Gastroesophageal sphincter (tissue), 4 donors: ENCODE data around the gene ETV4. TPM values are rescaled to one million over a fixed set of nuclear protein-coding genes. Genes with fewer than 3 reads are reported as not detected.
"Not testable (repeated sequence)": the region's sequence is repeated elsewhere in the genome, so short reads cannot be mapped to it uniquely, and the experiment has no call there.

Source experiments
- ATAC-seq: fragments of 150-250 bp; one replicate; pipeline ENCODE4 v1.9.1; 2016; ENCODE audit warnings: mild to moderate bottlenecking, moderate library complexity
- H3K27ac ChIP-seq, 4 donors: fragments of 200-600 bp; sonication (generic) in 3 of 4; 1 replicate in 3 of 4; 2 replicates in 1 of 4; pipeline ENCODE4 v1.5.1; 2016 to 2019
- H3K27me3 ChIP-seq: fragments of 200-600 bp; sonication (generic); one replicate; pipeline ENCODE4 v1.5.1; 2019
- H3K36me3 ChIP-seq, 2 donors: fragments of 200-600 bp; sonication (generic); one replicate each; pipeline ENCODE4 v1.5.1; 2019; ENCODE audit warnings: control low read depth in 1 of 2
- H3K4me1 ChIP-seq, 3 donors: fragments of 200-600 bp; sonication (generic); 1 replicate in 2 of 3; 2 replicates in 1 of 3; pipeline ENCODE4 v1.5.1; 2016 to 2019; ENCODE audit warnings: control low read depth in 2 of 3
- H3K4me3 ChIP-seq, 2 donors: fragments of 200-600 bp; sonication (generic); one replicate each; pipeline ENCODE4 v1.5.1; 2019; ENCODE audit warnings: mild to moderate bottlenecking in 1 of 2, moderate library complexity in 1 of 2
- H3K9me3 ChIP-seq, 3 donors: fragments of 200-600 bp; sonication (generic); one replicate each; pipeline ENCODE4 v1.5.1; 2017 to 2019; ENCODE audit warnings: control low read depth in 2 of 3
- EP300 ChIP-seq: sonication (generic); formaldehyde crosslinking; IDR thresholded peaks from one replicate; pipeline ENCODE4 v1.6.1; 2017; ENCODE audit warnings: antibody characterized with exemption, mild to moderate bottlenecking
- POLR2A ChIP-seq, 2 donors: fragments of 450-650 bp; IDR thresholded peaks; one replicate each; pipeline ENCODE4 v1.6.1; 2017; ENCODE audit warnings: antibody characterized with exemption in 2 of 2, mild to moderate bottlenecking in 2 of 2, moderate library complexity in 1 of 2
- POLR2AphosphoS5 ChIP-seq: sonication (generic); formaldehyde crosslinking; IDR thresholded peaks from one replicate; pipeline ENCODE4 v1.6.1; 2017; ENCODE audit warnings: antibody characterized with exemption
- WGBS, 2 donors: methylation state at CpG; one replicate each; pipeline ENCODE4 v1.1.5; 2018; ENCODE audit warnings: low coverage in 1 of 2; 5-methylcytosine and 5-hydroxymethylcytosine counted together
- total RNA-seq, 4 donors: library from RNA; depleted of rRNA; stranded (reverse); fragments of >200 nt; gene quantifications; one replicate each; pipeline ENCODE4 v1.1.0, GENCODE V29; 2016
- TF ChIP-seq, protein P1 (sequence below), 4 experiments: fragments of 200-600 bp in 2 of 4; fragments of 450-650 bp in 2 of 4; sonication (generic) in 1 of 4; IDR thresholded peaks; one replicate each; pipeline ENCODE4 v1.5.1; 2017 to 2019; ENCODE audit warnings: antibody characterized with exemption in 4 of 4, mild to moderate bottlenecking in 2 of 4, moderate library complexity in 2 of 4

ETV4 gene
- total RNA-seq, 4 donors from 2014 or later = 0.67 to 2.6 (median 0.96) TPM; not detected in 1

DNA sequence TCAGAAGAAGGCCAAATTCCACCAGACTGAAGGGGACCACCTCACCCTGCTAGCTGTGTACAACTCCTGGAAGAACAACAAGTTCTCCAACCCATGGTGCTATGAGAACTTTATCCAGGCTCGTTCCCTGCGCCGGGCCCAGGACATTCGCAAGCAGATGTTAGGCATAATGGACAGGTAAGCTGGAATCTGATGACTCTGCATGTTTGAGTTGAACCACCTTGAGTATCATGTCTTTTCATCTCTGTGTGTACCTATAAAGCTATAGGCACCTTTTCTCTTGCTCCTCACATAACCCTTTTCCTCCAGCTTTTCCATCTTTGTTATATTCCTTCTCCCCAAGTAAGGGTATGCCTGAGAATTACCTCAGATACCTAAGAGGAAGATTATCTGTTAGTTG is 24.8 kb downstream of the ETV4 start:
- TF ChIP-seq, protein P1, sequence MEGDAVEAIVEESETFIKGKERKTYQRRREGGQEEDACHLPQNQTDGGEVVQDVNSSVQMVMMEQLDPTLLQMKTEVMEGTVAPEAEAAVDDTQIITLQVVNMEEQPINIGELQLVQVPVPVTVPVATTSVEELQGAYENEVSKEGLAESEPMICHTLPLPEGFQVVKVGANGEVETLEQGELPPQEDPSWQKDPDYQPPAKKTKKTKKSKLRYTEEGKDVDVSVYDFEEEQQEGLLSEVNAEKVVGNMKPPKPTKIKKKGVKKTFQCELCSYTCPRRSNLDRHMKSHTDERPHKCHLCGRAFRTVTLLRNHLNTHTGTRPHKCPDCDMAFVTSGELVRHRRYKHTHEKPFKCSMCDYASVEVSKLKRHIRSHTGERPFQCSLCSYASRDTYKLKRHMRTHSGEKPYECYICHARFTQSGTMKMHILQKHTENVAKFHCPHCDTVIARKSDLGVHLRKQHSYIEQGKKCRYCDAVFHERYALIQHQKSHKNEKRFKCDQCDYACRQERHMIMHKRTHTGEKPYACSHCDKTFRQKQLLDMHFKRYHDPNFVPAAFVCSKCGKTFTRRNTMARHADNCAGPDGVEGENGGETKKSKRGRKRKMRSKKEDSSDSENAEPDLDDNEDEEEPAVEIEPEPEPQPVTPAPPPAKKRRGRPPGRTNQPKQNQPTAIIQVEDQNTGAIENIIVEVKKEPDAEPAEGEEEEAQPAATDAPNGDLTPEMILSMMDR (IDR thresholded peaks at IDR 0.05) = no peak
- no peak for TF ChIP-seq POLR2A (IDR thresholded peaks at IDR 0.05)
- peaks cover 10 to 100% of the 10 kb centered on the region in 2 donors for H3K36me3 ChIP-seq
- WGBS, 2 donors = 95% methylated on average over 4 of the region's 4 CpGs
- no peak overlapping the region for H3K27ac ChIP-seq
- no peak for ATAC-seq
- H3K27me3 ChIP-seq = no peaks in the 10 kb centered on the region
- no peaks in the 10 kb centered on the region for H3K4me1 ChIP-seq
- no peaks in the 10 kb centered on the region for H3K9me3 ChIP-seq
- no peak overlapping the region for H3K4me3 ChIP-seq

GRCh38 chr17:43517615-43518386 is 28.3 kb downstream of the ETV4 start:
- no peak for ATAC-seq
- H3K27me3 ChIP-seq = no peaks in the 10 kb centered on the region
- no peak for TF ChIP-seq EP300
- TF ChIP-seq, protein P1 (IDR thresholded peaks at IDR 0.05) = no peak
- TF ChIP-seq POLR2AphosphoS5 = no peak
- TF ChIP-seq POLR2A (IDR thresholded peaks at IDR 0.05) = no peak
- H3K4me1 ChIP-seq = no peaks in the 10 kb centered on the region
- H3K9me3 ChIP-seq = no peaks in the 10 kb centered on the region
- H3K27ac ChIP-seq = no peak overlapping the region
- peaks cover 7 to 98% of the 10 kb centered on the region in 2 donors for H3K36me3 ChIP-seq
- 66 to 86% methylated on average over 6 to 8 of the region's 8 CpGs for WGBS, 2 donors
- H3K4me3 ChIP-seq = no peak overlapping the region

DNA sequence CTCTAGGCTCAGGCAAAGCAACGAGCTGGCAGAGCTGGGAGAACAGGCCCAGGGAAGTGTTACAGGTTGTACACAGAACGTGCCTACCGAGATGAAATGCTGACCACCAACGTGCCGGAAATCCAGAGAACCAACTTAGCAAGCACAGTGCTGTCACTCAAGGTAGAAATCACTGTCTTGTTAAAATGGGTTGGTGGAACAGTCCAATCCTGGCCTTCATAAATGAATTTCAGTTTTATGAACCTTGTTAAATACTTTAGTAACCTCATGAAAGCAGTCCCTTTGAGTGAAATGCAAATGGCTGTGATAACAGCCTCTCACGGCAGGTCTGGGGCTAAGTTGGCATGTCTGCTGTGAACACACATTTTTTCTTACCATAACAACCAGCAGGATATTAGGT is 29.0 kb downstream of the ETV4 start:
- H3K27ac ChIP-seq = no peak overlapping the region
- no peak for ATAC-seq

DNA sequence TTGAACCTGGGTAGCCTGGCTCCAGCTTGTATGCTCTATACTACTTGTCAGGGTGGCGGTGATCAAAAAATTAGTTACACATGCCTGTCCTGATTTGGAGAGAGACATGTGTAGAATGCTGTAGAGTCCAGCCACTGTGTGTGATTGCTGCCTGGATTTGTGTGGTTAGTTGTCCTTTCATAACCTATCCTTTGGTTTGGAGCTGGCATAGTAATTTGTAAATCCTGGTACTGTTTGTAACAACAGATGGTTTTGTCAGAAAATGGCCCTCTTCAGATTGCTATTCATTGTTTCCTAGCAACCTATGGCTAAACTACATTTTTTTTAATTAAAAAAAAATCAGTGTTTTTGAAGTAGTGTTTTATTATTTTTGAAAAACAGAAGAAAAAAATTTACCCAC is 30.5 kb downstream of the ETV4 start:
- Histone ChIP-seq H3K27me3 (no peaks in the 10 kb centered on the region), H3K4me1 (no peaks in the 10 kb centered on the region), H3K36me3 (peaks cover 4 to 98% of the 10 kb centered on the region in 2 donors), H3K4me3 (no peak overlapping the region), H3K27ac (no peak overlapping the region), H3K9me3 (no peaks in the 10 kb centered on the region)
- TF ChIP-seq, protein P1 (IDR thresholded peaks at IDR 0.05) = no peak
- TF ChIP-seq EP300 = no peak
- TF ChIP-seq POLR2A (IDR thresholded peaks at IDR 0.05) = no peak
- TF ChIP-seq POLR2AphosphoS5 = no peak
- ATAC-seq = no peak
- WGBS, 2 donors = 100% methylated on average over 1 of the region's 1 CpG

More for the DNA sequence above, 29.0 kb downstream of the ETV4 start:
- Histone ChIP-seq H3K4me3 (no peak overlapping the region), H3K36me3 (peaks cover 7 to 98% of the 10 kb centered on the region in 2 donors), H3K4me1 (no peaks in the 10 kb centered on the region), H3K9me3 (no peaks in the 10 kb centered on the region), H3K27me3 (no peaks in the 10 kb centered on the region)
- 67 to 76% methylated on average over 6 of the region's 6 CpGs for WGBS, 2 donors
- TF ChIP-seq, protein P1 (IDR thresholded peaks at IDR 0.05) = no peak
- TF ChIP-seq POLR2AphosphoS5 (no peak), EP300 (no peak), POLR2A (IDR thresholded peaks at IDR 0.05) (no peak)

- peaks cover 0 to 98% of the 10 kb centered on the region in 2 donors for H3K36me3 ChIP-seq
- not testable (repeated sequence) for H3K27ac ChIP-seq, H3K27me3 ChIP-seq, H3K4me3 ChIP-seq, H3K9me3 ChIP-seq, ATAC-seq, H3K4me1 ChIP-seq
- 97 to 100% methylated on average over 3 of the region's 3 CpGs for WGBS, 2 donors
Observed at GRCh38 chr17:43511199-43511598, 34.9 kb downstream of the ETV4 start.

DNA sequence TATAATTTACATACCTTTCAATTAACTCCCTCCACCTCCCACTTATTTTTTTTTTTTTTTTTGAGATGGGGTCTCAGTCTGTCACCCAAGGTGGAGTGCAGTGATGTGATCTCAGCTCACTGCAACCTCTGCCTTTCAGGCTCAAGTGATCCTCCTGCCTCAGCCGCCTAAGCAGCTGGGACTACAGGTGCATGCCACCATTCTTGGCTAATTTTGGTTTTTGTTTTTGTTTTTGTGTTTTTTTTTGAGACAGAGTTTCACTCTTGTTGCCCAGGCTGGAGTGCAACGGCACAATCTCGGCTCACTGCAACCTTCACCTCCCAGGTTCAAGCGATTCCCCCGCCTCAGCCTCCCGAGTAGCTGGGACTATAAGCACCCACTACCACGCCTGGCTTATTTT is 36.7 kb downstream of the ETV4 start:
- not testable (repeated sequence) for H3K27me3 ChIP-seq, ATAC-seq, H3K9me3 ChIP-seq, H3K4me3 ChIP-seq, H3K27ac ChIP-seq, H3K4me1 ChIP-seq
- H3K36me3 ChIP-seq = peaks cover 0 to 100% of the 10 kb centered on the region in 2 donors
- 95% methylated on average over 4 of the region's 7 CpGs; no CpG with 5 or more reads in 1 of the 2 donors for WGBS, 2 donors
